Measurements from ENCODE around the gene EPHA3. TPM values are rescaled to one million over a fixed set of nuclear protein-coding genes. Genes with fewer than 3 reads are reported as not detected.

The EPHA3 gene
- polyA plus RNA-seq, 2 donors, result 0.18 to 0.38 TPM

DNA sequence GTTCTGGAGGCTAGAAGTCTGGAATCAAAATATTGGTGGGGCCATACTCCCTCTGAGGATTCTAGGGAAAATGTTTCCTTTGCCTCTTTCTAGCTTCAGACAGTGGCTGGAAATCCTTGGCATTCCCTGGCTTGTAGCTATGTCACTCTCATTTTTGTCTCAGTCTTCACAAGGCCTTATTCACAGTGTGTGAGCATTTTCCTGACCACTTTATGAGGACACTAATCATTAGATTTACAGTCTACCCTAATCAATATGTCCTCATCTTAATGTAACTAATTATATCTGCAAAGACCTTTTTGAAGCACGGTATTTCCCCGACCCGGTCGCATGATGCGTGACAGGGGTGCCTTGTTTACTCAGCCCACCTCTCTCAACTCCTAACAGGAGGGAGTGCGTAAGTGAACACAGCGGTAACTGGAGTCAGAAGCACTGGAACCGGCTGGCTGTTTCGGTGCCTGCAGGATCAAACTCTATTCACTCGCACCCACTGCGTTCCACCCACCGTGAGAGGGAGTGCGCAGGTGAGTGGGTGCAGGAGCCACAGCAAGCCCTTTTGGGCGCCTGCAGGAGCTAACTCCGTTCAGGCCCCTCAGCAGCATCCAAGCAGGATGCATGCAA lies 155.0 kb downstream of the EPHA3 start:
- no peak overlapping the region for H3K4me3 ChIP-seq (ENCODE audit: low read depth in 1 of 2, low read length in 2 of 2)
- 93 to 94% methylated on average over 15 of the region's 15 CpGs for WGBS, 2 donors

DNA sequence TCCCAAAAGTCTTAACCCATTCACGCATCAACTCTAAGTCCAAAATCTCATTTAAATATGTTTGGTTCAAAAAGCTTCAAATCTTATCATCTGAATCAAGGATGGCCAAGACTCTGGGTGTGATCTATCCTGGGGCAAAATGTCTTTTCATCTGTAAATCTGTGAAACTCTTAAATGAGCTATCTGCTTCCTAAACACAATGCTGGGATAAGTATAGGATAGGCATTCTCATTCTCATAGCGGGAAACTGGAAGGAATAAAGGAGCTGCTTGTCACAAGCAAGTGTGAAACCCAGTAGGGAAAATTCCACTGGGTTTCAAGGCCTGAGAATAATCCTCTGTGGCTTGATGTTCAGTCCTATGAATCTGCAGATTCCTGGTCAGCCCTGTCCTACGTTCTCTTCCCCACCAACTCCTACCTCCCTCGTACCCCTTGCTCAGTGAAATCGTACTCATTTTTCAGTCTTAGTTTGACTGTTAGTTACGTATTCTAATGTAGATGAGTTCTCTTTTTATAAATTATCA lies 156.7 kb downstream of the EPHA3 start:
- no peak overlapping the region for H3K27ac ChIP-seq (ENCODE audit: low read depth in 2 of 2, low read length in 1 of 2)
- no peaks in the 10 kb centered on the region for H3K27me3 ChIP-seq (ENCODE audit: control insufficient read depth in 1 of 2, insufficient read depth in 2 of 2, low read length in 2 of 2)
- WGBS, 2 donors, result 86 to 93% methylated on average over 6 of the region's 6 CpGs
- H3K4me1 ChIP-seq (ENCODE audit: control insufficient read depth in 2 of 2, insufficient read depth in 2 of 2, low read length in 1 of 2), result no peaks in the 10 kb centered on the region
- H3K4me3 ChIP-seq (ENCODE audit: low read depth in 1 of 2, low read length in 2 of 2), result no peak overlapping the region
- H3K9me3 ChIP-seq (ENCODE audit: control insufficient read depth in 2 of 2, insufficient read depth in 1 of 2, low read depth in 1 of 2, low read length in 1 of 2), result no peaks in the 10 kb centered on the region
- no peaks in the 10 kb centered on the region for H3K36me3 ChIP-seq (ENCODE audit: control insufficient read depth in 2 of 2, insufficient read depth in 2 of 2, low read length in 1 of 2)

More for the DNA sequence above, 155.0 kb downstream of the EPHA3 start:
- Histone ChIP-seq H3K9me3 (ENCODE audit: control insufficient read depth in 2 of 2, insufficient read depth in 1 of 2, low read depth in 1 of 2, low read length in 1 of 2) (no peaks in the 10 kb centered on the region), H3K4me1 (ENCODE audit: control insufficient read depth in 2 of 2, insufficient read depth in 2 of 2, low read length in 1 of 2) (no peaks in the 10 kb centered on the region), H3K36me3 (ENCODE audit: control insufficient read depth in 2 of 2, insufficient read depth in 2 of 2, low read length in 1 of 2) (no peaks in the 10 kb centered on the region), H3K27me3 (ENCODE audit: control insufficient read depth in 1 of 2, insufficient read depth in 2 of 2, low read length in 2 of 2) (no peaks in the 10 kb centered on the region), H3K27ac (ENCODE audit: low read depth in 2 of 2, low read length in 1 of 2) (no peak overlapping the region)

DNA sequence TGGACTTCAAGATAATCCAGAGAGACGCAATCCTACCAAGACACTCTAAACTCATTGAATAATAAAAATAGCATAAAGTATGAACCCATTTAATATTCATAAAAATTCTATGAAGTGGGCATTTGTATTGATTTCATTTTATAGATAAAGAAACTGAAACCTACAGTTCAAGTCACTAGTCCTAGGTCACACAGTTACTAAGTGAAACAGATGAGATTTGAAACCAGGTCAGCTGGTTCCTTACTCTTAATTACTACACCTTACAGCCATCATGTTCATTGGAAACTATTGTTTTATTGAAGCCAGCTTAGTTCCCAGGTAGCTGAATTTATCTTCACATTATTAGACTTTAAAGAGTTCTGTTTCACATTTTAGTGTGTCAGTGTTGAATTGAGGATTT lies 158.7 kb downstream of the EPHA3 start:
- Histone ChIP-seq H3K4me1 (ENCODE audit: control insufficient read depth in 2 of 2, insufficient read depth in 2 of 2, low read length in 1 of 2) (no peaks in the 10 kb centered on the region), H3K9me3 (ENCODE audit: control insufficient read depth in 2 of 2, insufficient read depth in 1 of 2, low read depth in 1 of 2, low read length in 1 of 2) (no peaks in the 10 kb centered on the region), H3K4me3 (ENCODE audit: low read depth in 1 of 2, low read length in 2 of 2) (no peak overlapping the region), H3K36me3 (ENCODE audit: control insufficient read depth in 2 of 2, insufficient read depth in 2 of 2, low read length in 1 of 2) (no peaks in the 10 kb centered on the region), H3K27ac (ENCODE audit: low read depth in 2 of 2, low read length in 1 of 2) (no peak overlapping the region), H3K27me3 (ENCODE audit: control insufficient read depth in 1 of 2, insufficient read depth in 2 of 2, low read length in 2 of 2) (no peaks in the 10 kb centered on the region)
- WGBS, 2 donors, result 68 to 80% methylated on average over 1 of the region's 1 CpG

DNA sequence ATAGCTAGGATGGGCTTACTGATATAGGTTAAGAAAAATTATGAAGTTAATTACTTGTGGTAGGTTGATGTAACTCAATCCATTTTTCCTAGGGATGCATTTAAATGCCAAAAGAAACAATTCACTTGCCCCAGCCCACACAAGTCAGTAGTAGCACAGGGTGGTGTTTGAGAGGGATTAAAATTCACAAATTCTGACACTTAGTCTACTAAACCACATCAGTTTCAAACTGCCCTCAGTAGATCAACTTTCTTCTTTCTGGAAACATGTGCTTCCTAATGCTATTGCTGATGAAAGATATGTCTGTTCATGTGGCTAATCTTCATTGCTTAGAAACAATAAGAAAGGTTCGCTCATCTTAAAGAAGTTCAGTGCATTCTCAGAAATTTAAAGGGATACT lies 160.6 kb downstream of the EPHA3 start:
- Histone ChIP-seq H3K27ac (ENCODE audit: low read depth in 2 of 2, low read length in 1 of 2) (no peak overlapping the region), H3K4me1 (ENCODE audit: control insufficient read depth in 2 of 2, insufficient read depth in 2 of 2, low read length in 1 of 2) (no peaks in the 10 kb centered on the region), H3K27me3 (ENCODE audit: control insufficient read depth in 1 of 2, insufficient read depth in 2 of 2, low read length in 2 of 2) (no peaks in the 10 kb centered on the region), H3K9me3 (ENCODE audit: control insufficient read depth in 2 of 2, insufficient read depth in 1 of 2, low read depth in 1 of 2, low read length in 1 of 2) (no peaks in the 10 kb centered on the region), H3K36me3 (ENCODE audit: control insufficient read depth in 2 of 2, insufficient read depth in 2 of 2, low read length in 1 of 2) (no peaks in the 10 kb centered on the region), H3K4me3 (ENCODE audit: low read depth in 1 of 2, low read length in 2 of 2) (no peak overlapping the region)
- 88 to 93% methylated on average over 1 of the region's 1 CpG for WGBS, 2 donors

DNA sequence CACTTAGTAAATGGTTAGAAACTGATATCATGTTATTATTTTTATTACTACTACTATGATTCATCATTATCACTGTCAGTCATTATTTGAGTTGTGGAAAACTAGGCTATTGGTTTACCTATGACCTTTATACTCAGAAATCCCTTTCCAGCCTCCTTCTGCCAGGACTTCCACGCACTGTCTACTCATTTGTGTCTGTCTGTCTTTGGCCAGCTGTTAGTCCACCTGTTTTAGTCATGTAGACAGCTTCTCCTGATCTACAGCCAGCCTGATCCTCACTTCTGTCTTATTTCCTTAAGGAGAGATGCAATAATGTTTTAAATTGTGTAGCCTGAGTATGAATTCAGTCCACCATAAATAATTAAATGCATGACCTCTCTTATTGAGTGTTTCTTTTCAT lies 162.8 kb downstream of the EPHA3 start:
- Histone ChIP-seq H3K27me3 (ENCODE audit: control insufficient read depth in 1 of 2, insufficient read depth in 2 of 2, low read length in 2 of 2) (peaks cover 0 to 2% of the 10 kb centered on the region in 2 donors), H3K4me1 (ENCODE audit: control insufficient read depth in 2 of 2, insufficient read depth in 2 of 2, low read length in 1 of 2) (no peaks in the 10 kb centered on the region), H3K9me3 (ENCODE audit: control insufficient read depth in 2 of 2, insufficient read depth in 1 of 2, low read depth in 1 of 2, low read length in 1 of 2) (no peaks in the 10 kb centered on the region), H3K4me3 (ENCODE audit: low read depth in 1 of 2, low read length in 2 of 2) (no peak overlapping the region), H3K36me3 (ENCODE audit: control insufficient read depth in 2 of 2, insufficient read depth in 2 of 2, low read length in 1 of 2) (no peaks in the 10 kb centered on the region), H3K27ac (ENCODE audit: low read depth in 2 of 2, low read length in 1 of 2) (no peak overlapping the region)
- WGBS, 2 donors, result 58 to 63% methylated on average over 1 of the region's 1 CpG

DNA sequence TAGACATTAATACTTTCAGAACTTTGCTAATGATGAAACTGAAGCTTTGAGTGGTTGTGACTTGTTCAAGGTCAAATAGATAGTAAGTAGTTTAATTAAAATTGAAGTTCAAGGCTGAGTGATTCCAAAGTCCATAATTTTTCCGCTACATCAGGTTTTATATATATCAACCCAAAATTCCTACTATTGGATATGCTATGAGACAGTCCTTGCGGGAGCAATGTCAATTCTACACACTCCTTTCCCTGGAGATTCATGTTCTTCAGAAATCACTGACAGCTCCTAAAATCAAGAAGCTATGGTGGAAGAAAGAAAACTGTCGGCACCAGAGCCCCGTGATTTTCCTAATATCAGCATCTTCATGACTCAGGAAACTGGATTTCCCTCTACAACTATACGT lies 167.6 kb downstream of the EPHA3 start:
- WGBS, 2 donors, result 91 to 92% methylated on average over 5 of the region's 5 CpGs
- no peaks in the 10 kb centered on the region for H3K9me3 ChIP-seq (ENCODE audit: control insufficient read depth in 2 of 2, insufficient read depth in 1 of 2, low read depth in 1 of 2, low read length in 1 of 2)

DNA sequence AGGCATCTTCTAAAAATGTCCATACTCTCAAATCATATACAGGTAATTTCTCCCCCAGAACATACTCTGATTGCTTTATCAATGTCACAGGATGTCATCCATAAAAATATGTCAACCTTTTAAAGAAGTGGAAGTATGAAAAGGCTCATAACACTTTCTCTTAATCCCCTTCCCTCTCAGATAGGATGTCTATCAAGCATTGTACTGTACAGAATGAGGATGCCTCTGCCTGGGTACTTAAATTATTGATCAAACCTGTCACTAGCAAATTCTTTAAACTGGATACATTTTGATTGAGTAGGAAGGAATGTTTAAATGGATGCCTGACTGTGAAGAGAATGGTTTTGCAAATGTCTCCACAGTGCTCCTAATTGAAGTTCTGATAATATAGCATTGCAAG lies 168.7 kb downstream of the EPHA3 start:
- Histone ChIP-seq H3K4me3 (ENCODE audit: low read depth in 1 of 2, low read length in 2 of 2) (no peak overlapping the region), H3K36me3 (ENCODE audit: control insufficient read depth in 2 of 2, insufficient read depth in 2 of 2, low read length in 1 of 2) (no peaks in the 10 kb centered on the region), H3K27me3 (ENCODE audit: control insufficient read depth in 1 of 2, insufficient read depth in 2 of 2, low read length in 2 of 2) (peaks cover 0 to 2% of the 10 kb centered on the region in 2 donors), H3K9me3 (ENCODE audit: control insufficient read depth in 2 of 2, insufficient read depth in 1 of 2, low read depth in 1 of 2, low read length in 1 of 2) (no peaks in the 10 kb centered on the region), H3K4me1 (ENCODE audit: control insufficient read depth in 2 of 2, insufficient read depth in 2 of 2, low read length in 1 of 2) (no peaks in the 10 kb centered on the region), H3K27ac (ENCODE audit: low read depth in 2 of 2, low read length in 1 of 2) (no peak overlapping the region)

More for the DNA sequence above, 167.6 kb downstream of the EPHA3 start:
- H3K27ac ChIP-seq (ENCODE audit: low read depth in 2 of 2, low read length in 1 of 2), result no peak overlapping the region
- H3K4me1 ChIP-seq (ENCODE audit: control insufficient read depth in 2 of 2, insufficient read depth in 2 of 2, low read length in 1 of 2), result no peaks in the 10 kb centered on the region
- H3K36me3 ChIP-seq (ENCODE audit: control insufficient read depth in 2 of 2, insufficient read depth in 2 of 2, low read length in 1 of 2), result no peaks in the 10 kb centered on the region
- peaks cover 0 to 2% of the 10 kb centered on the region in 2 donors for H3K27me3 ChIP-seq (ENCODE audit: control insufficient read depth in 1 of 2, insufficient read depth in 2 of 2, low read length in 2 of 2)
- no peak overlapping the region for H3K4me3 ChIP-seq (ENCODE audit: low read depth in 1 of 2, low read length in 2 of 2)

DNA sequence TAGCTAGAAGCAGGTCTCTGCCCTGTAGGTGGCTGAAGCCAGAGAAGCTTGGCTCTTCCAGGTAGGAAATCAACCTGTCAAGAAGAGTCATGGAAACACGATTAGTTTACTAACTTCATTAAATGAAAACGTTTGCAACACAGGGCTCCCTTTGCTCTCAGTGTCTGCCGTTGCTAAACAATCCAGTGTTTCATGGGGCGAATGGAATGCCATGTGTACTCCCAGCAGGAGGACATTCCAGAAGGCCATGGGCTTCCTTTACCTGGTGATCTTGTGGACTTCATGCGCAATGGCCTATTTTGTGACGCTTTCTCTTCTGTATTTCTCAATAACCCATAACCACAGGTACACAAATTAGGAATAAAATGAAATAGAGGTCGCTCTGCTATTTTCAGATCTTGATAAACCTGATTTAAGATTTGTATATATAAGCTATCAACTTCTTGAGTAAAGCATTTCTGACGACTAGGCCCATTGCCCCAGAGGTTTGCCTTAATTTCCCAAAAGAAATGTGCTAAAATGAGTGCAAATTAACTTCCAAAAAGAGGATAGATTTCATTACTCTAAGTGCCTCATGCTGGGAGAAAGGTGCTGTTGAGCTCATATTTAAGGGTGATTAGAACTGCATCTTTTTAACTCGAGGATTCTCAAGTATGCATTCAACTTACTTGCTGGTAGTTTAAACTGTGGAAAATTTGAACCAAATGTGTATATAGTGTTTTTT lies 171.0 kb downstream of the EPHA3 start:
- WGBS, 2 donors, result 64 to 70% methylated on average over 9 of the region's 9 CpGs
- Histone ChIP-seq H3K4me3 (ENCODE audit: low read depth in 1 of 2, low read length in 2 of 2) (no peak overlapping the region), H3K4me1 (ENCODE audit: control insufficient read depth in 2 of 2, insufficient read depth in 2 of 2, low read length in 1 of 2) (no peaks in the 10 kb centered on the region), H3K27me3 (ENCODE audit: control insufficient read depth in 1 of 2, insufficient read depth in 2 of 2, low read length in 2 of 2) (peaks cover 0 to 2% of the 10 kb centered on the region in 2 donors), H3K27ac (ENCODE audit: low read depth in 2 of 2, low read length in 1 of 2) (no peak overlapping the region), H3K9me3 (ENCODE audit: control insufficient read depth in 2 of 2, insufficient read depth in 1 of 2, low read depth in 1 of 2, low read length in 1 of 2) (no peaks in the 10 kb centered on the region), H3K36me3 (ENCODE audit: control insufficient read depth in 2 of 2, insufficient read depth in 2 of 2, low read length in 1 of 2) (no peaks in the 10 kb centered on the region)

DNA sequence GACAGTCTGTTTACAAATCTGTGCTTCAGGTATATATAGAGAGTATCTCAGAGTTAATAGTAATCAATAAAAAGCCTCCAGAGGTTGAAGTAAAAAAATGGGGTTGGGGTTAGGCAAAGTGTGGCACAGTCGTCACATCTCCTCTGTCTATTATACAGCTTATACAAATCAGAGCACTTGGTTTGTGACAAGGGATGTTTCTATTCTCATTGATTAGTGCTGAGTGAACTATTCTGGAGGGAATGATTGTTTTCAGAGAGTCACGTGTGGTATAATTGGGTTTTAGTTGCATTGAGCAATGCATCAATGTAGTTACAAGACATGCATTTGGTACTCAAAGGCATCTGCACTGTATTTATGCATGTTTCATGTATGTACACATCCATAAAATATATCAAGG lies 172.9 kb downstream of the EPHA3 start:
- WGBS, 2 donors, result 89 to 90% methylated on average over 2 of the region's 2 CpGs
- H3K9me3 ChIP-seq (ENCODE audit: control insufficient read depth in 2 of 2, insufficient read depth in 1 of 2, low read depth in 1 of 2, low read length in 1 of 2), result no peaks in the 10 kb centered on the region

More for the DNA sequence above, 172.9 kb downstream of the EPHA3 start:
- no peak overlapping the region for H3K27ac ChIP-seq (ENCODE audit: low read depth in 2 of 2, low read length in 1 of 2)
- H3K36me3 ChIP-seq (ENCODE audit: control insufficient read depth in 2 of 2, insufficient read depth in 2 of 2, low read length in 1 of 2), result no peaks in the 10 kb centered on the region
- H3K27me3 ChIP-seq (ENCODE audit: control insufficient read depth in 1 of 2, insufficient read depth in 2 of 2, low read length in 2 of 2), result no peaks in the 10 kb centered on the region
- H3K4me3 ChIP-seq (ENCODE audit: low read depth in 1 of 2, low read length in 2 of 2), result no peak overlapping the region
- H3K4me1 ChIP-seq (ENCODE audit: control insufficient read depth in 2 of 2, insufficient read depth in 2 of 2, low read length in 1 of 2), result no peaks in the 10 kb centered on the region

Measured in esophagus (tissue), 2 donors.